GM19025 (cell line): Measurements from ENCODE around the gene FCRLA.
"Not testable (repeated sequence)": the region's sequence is repeated elsewhere in the genome, so short reads cannot be mapped to it uniquely, and the experiment has no call there.

Source experiments
- ATAC-seq: cut with Tn5 transposase; IDR thresholded peaks from one replicate; pipeline ENCODE4 v1.9.1; 2021; ENCODE audit warnings: mild to moderate bottlenecking, low read depth, moderate library complexity; ENCODE audit not compliant: unreplicated experiment

FCRLA gene

GRCh38 chr1:161705537-161705936, 1.5 kb upstream of the FCRLA start:
- ATAC-seq: no peak

- ATAC-seq: no peak
Observed at GRCh38 chr1:161706113-161706481, 932 bp upstream of the FCRLA start.

- no peak for ATAC-seq
Observed at GRCh38 chr1:161707503-161707902, 474 bp downstream of the FCRLA start.

- ATAC-seq: no peak
Observed at GRCh38 chr1:161709373-161709772, 2.3 kb downstream of the FCRLA start.

- ATAC-seq: no peak
Observed at GRCh38 chr1:161710560-161710959, 3.5 kb downstream of the FCRLA start.

GRCh38 chr1:161718559-161719324, 11.7 kb downstream of the FCRLA start:
- ATAC-seq: peak; percentile 55

- ATAC-seq: peak; percentile 42
Observed at GRCh38 chr1:161719325-161719611, 12.2 kb downstream of the FCRLA start.

- ATAC-seq: no peak
Observed at GRCh38 chr1:161720422-161720821, 13.4 kb downstream of the FCRLA start.

GRCh38 chr1:161720956-161721737, 14.1 kb downstream of the FCRLA start, which contains the start of gene FCRLB:
TSS of gene FCRLB (plus strand) at chr1:161721544. CDS start at chr1:161722673, 1,129 bp downstream.
- no peak for ATAC-seq

- ATAC-seq: no peak
Observed at GRCh38 chr1:161721738-161722343, 14.8 kb downstream of the FCRLA start.

GRCh38 chr1:161722406-161722805, 15.4 kb downstream of the FCRLA start:
- no peak for ATAC-seq

- ATAC-seq: no peak
Observed at GRCh38 chr1:161723459-161724141, 16.6 kb downstream of the FCRLA start.

GRCh38 chr1:161725258-161725907, 18.4 kb downstream of the FCRLA start:
- not testable (repeated sequence) for ATAC-seq

- ATAC-seq: peak; percentile 21
Observed at GRCh38 chr1:161725908-161726472, 19.0 kb downstream of the FCRLA start.

GRCh38 chr1:161726473-161727255, 19.6 kb downstream of the FCRLA start:
- ATAC-seq: peak; percentile 50

GRCh38 chr1:161727256-161727924, 20.4 kb downstream of the FCRLA start:
- peak; percentile 10 for ATAC-seq

GRCh38 chr1:161728376-161729226, 21.6 kb downstream of the FCRLA start:
- no peak for ATAC-seq

GRCh38 chr1:161730050-161730564, 23.1 kb downstream of the FCRLA start:
- ATAC-seq: no peak
